ENCODE measurements around the gene ITPR2.
A peak's percentile ranks its signal among the peaks of the same experiment; 100 is the strongest.

Gene ITPR2

GRCh38 chr12:26831951-26832821, 808 bp downstream of the ITPR2 start:
- peaks cover 23% of the 10 kb centered on the region for H4K20me1 ChIP-seq (ENCODE audit: insufficient read depth, low read length, poor library complexity, severe bottlenecking)
- H3K27me3 ChIP-seq (ENCODE audit: insufficient read depth, low read length, poor library complexity, severe bottlenecking): no peaks in the 10 kb centered on the region
- 0 out of 2 replicates have a peak, but pooled peaks have one; percentile 17 for TF ChIP-seq CTCF (conservative IDR thresholded peaks at IDR 0.05; ENCODE audit: low read length)
- no peak for TF ChIP-seq EZH2phosphoT487 (IDR thresholded peaks at IDR 0.05; ENCODE audit: borderline replicate concordance)
- H3K9me3 ChIP-seq (ENCODE audit: insufficient read depth, low read depth, low read length): no peaks in the 10 kb centered on the region
- H3K9me2 ChIP-seq (replicated peaks; ENCODE audit: low read depth, low read length): no peaks in the 10 kb centered on the region
- H3K9ac ChIP-seq (ENCODE audit: low read depth, low read length, poor library complexity, severe bottlenecking): peak overlapping the region; percentile 82
- peak overlapping the region; percentile 80 for H3K4me3 ChIP-seq (ENCODE audit: low read length, poor library complexity, severe bottlenecking)
- peak overlapping the region; percentile 86 for H2AFZ ChIP-seq (ENCODE audit: low read length)
- peak overlapping the region; percentile 74 for H3K4me2 ChIP-seq (ENCODE audit: low read depth, low read length, poor library complexity, severe bottlenecking)
- peaks cover 46% of the 10 kb centered on the region for H3K79me2 ChIP-seq (ENCODE audit: insufficient read depth, low read length)
- peaks cover 47% of the 10 kb centered on the region for H3K4me1 ChIP-seq (ENCODE audit: insufficient read depth, low read length, poor library complexity, severe bottlenecking)
- H3F3A ChIP-seq (ENCODE audit: low read depth): 0 out of 2 replicates have a peak, but pooled peaks cover 6% of the 10 kb centered on the region
- no peaks in the 10 kb centered on the region for H3K36me3 ChIP-seq (ENCODE audit: insufficient read depth, low read length)

- H3K79me2 ChIP-seq (ENCODE audit: insufficient read depth, low read length): peaks cover 57% of the 10 kb centered on the region
- peak overlapping the region; percentile 68 for H3K4me3 ChIP-seq (ENCODE audit: low read length, poor library complexity, severe bottlenecking)
- H3K9ac ChIP-seq (ENCODE audit: low read depth, low read length, poor library complexity, severe bottlenecking): peak overlapping the region; percentile 46
- H3F3A ChIP-seq (ENCODE audit: low read depth): 0 out of 2 replicates have a peak, but pooled peaks cover 6% of the 10 kb centered on the region
- H3K9me3 ChIP-seq (ENCODE audit: insufficient read depth, low read depth, low read length): no peaks in the 10 kb centered on the region
- no peaks in the 10 kb centered on the region for H3K36me3 ChIP-seq (ENCODE audit: insufficient read depth, low read length)
- H3K27me3 ChIP-seq (ENCODE audit: insufficient read depth, low read length, poor library complexity, severe bottlenecking): no peaks in the 10 kb centered on the region
- H3K9me2 ChIP-seq (replicated peaks; ENCODE audit: low read depth, low read length): no peaks in the 10 kb centered on the region
- H2AFZ ChIP-seq (ENCODE audit: low read length): no peak overlapping the region
- TF ChIP-seq CTCF (conservative IDR thresholded peaks at IDR 0.05; ENCODE audit: low read length) (no peak), EZH2phosphoT487 (IDR thresholded peaks at IDR 0.05; ENCODE audit: borderline replicate concordance) (no peak)
- peaks cover 57% of the 10 kb centered on the region for H3K4me1 ChIP-seq (ENCODE audit: insufficient read depth, low read length, poor library complexity, severe bottlenecking)
- H4K20me1 ChIP-seq (ENCODE audit: insufficient read depth, low read length, poor library complexity, severe bottlenecking): peaks cover 25% of the 10 kb centered on the region
- peak overlapping the region; percentile 83 for H3K4me2 ChIP-seq (ENCODE audit: low read depth, low read length, poor library complexity, severe bottlenecking)
These were observed 2.0 kb downstream of the ITPR2 start for GRCh38 chr12:26830783-26831551.

GRCh38 chr12:26830363-26830762, 2.6 kb downstream of the ITPR2 start:
- no peaks in the 10 kb centered on the region for H3K36me3 ChIP-seq (ENCODE audit: insufficient read depth, low read length)
- H3K79me2 ChIP-seq (ENCODE audit: insufficient read depth, low read length): peaks cover 63% of the 10 kb centered on the region
- H3K4me1 ChIP-seq (ENCODE audit: insufficient read depth, low read length, poor library complexity, severe bottlenecking): peaks cover 63% of the 10 kb centered on the region
- H2AFZ ChIP-seq (ENCODE audit: low read length): no peak overlapping the region
- no peaks in the 10 kb centered on the region for H3K9me3 ChIP-seq (ENCODE audit: insufficient read depth, low read depth, low read length)
- TF ChIP-seq EZH2phosphoT487 (IDR thresholded peaks at IDR 0.05; ENCODE audit: borderline replicate concordance): no peak
- no peak for TF ChIP-seq CTCF (conservative IDR thresholded peaks at IDR 0.05; ENCODE audit: low read length)
- peaks cover 25% of the 10 kb centered on the region for H4K20me1 ChIP-seq (ENCODE audit: insufficient read depth, low read length, poor library complexity, severe bottlenecking)
- peak overlapping the region; percentile 68 for H3K4me3 ChIP-seq (ENCODE audit: low read length, poor library complexity, severe bottlenecking)
- H3F3A ChIP-seq (ENCODE audit: low read depth): 0 out of 2 replicates have a peak, but pooled peaks cover 6% of the 10 kb centered on the region
- peak overlapping the region; percentile 83 for H3K4me2 ChIP-seq (ENCODE audit: low read depth, low read length, poor library complexity, severe bottlenecking)
- no peaks in the 10 kb centered on the region for H3K9me2 ChIP-seq (replicated peaks; ENCODE audit: low read depth, low read length)
- no peaks in the 10 kb centered on the region for H3K27me3 ChIP-seq (ENCODE audit: insufficient read depth, low read length, poor library complexity, severe bottlenecking)
- peak overlapping the region; percentile 46 for H3K9ac ChIP-seq (ENCODE audit: low read depth, low read length, poor library complexity, severe bottlenecking)

All from Loucy (cell line).